ENCODE measurements around the gene LSM4. TPM values are rescaled to one million over a fixed set of nuclear protein-coding genes. Genes with fewer than 3 reads are reported as not detected.

The LSM4 gene
- total RNA-seq, 6 experiments from 2014 or later: 37.6 to 139 (median 47.3) TPM

DNA sequence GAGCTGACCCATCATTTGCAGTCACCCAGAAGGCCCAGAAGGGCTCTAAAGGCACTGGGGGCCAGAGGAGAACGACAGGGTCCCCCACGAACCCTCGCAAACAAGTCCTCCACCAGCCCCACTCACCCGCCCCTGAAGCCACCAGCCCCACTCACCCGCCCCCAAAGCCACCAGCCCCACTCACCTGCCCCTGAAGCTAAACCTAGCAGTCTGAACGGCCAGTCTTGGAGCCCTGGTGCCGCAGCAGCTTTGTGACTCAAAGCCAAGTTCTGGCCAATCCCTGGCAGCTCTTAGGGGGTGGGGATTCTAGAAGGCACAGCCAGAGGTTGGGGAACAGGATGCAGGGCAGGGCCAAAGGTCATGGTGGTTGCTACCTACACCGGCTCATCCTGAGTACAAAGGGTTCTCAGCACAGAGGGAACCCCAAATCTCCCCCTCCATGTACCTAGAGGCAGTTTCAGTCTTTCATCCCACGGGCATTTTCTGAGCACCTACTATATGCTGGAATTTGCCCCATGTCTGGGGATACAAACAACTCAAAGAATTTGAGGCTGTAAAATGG lies 48.6 kb downstream of the LSM4 start, which contains the start of gene IQCN:
Gene IQCN, minus strand, starts transcription at position 234 of the 562 bp plus-strand sequence. CDS start 4,974 bp downstream, outside the sequence.
- H3K4me3 ChIP-seq: peak within 1 kb of the TSS in 2 of 3 donors; percentile 2 to 10
- WGBS (ENCODE audit: insufficient coverage, low coverage, low lambda C conversion rate, missing lambda C conversion rate): 55% methylated on average over 6 of the region's 9 CpGs
- peak; percentile 41 for TF ChIP-seq POLR2A (IDR thresholded peaks at IDR 0.05)
- TF ChIP-seq, protein P1, sequence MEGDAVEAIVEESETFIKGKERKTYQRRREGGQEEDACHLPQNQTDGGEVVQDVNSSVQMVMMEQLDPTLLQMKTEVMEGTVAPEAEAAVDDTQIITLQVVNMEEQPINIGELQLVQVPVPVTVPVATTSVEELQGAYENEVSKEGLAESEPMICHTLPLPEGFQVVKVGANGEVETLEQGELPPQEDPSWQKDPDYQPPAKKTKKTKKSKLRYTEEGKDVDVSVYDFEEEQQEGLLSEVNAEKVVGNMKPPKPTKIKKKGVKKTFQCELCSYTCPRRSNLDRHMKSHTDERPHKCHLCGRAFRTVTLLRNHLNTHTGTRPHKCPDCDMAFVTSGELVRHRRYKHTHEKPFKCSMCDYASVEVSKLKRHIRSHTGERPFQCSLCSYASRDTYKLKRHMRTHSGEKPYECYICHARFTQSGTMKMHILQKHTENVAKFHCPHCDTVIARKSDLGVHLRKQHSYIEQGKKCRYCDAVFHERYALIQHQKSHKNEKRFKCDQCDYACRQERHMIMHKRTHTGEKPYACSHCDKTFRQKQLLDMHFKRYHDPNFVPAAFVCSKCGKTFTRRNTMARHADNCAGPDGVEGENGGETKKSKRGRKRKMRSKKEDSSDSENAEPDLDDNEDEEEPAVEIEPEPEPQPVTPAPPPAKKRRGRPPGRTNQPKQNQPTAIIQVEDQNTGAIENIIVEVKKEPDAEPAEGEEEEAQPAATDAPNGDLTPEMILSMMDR (IDR thresholded peaks at IDR 0.05): no peak

DNA sequence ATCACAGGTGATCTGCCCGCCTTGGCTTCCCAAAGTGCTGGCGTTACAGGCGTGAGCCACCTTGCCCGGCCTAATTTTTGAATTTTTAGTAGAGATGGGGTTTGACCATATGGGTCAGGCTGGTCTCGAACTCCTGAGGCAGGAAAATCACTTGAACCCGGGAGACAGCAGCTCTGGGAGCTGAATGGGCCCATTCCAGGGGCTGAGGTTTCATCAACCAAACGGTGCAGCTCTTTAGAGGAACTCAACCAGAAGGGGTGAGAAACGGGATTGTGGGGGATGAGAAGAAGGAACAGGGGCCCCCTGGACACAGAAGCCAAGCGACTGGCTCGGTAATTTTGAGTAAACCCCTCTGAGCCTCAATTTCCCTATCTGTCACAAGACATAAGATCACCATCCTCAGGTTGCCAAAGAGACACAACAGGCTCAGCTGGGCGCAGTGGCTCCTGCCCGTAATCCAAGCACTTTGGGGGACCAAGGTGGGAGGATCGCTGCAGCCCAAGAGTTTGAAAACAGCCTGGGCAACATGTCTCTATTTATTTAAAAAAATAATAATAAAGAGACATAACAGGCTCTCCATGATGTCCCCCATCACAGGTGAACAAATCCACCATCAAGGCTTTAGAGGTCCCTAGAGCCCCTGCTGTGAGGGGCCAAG lies 49.2 kb downstream of the LSM4 start:
- no peak for DNase-seq
- no peaks in the 10 kb centered on the region for H3K9me3 ChIP-seq
- intact Hi-C loops (cut with DNase I): loop anchor here in 1 of 2 donors (10.0 kb wide), 1 partner anchor 141 kb away; the partner anchor contains the start of gene SSBP4
- H3K4me1 ChIP-seq: peaks cover 0 to 48% (median 20%) of the 10 kb centered on the region in 4 donors
- peak overlapping the region in 2 of 3 donors; percentile 82 to 91 for H3K27ac ChIP-seq
- H3K4me3 ChIP-seq: no peak overlapping the region
- WGBS (ENCODE audit: insufficient coverage, low coverage, low lambda C conversion rate, missing lambda C conversion rate): 90% methylated on average over 9 of the region's 13 CpGs
- no peaks in the 10 kb centered on the region for H3K27me3 ChIP-seq
- no peak for TF ChIP-seq POLR2A (IDR thresholded peaks at IDR 0.05)
- TF ChIP-seq, protein P1 (IDR thresholded peaks at IDR 0.05): no peak
- peaks cover 0 to 4% (median 0%) of the 10 kb centered on the region in 4 donors for H3K36me3 ChIP-seq
- no peak for ATAC-seq

More for the DNA sequence above, 48.6 kb downstream of the LSM4 start, which contains the start of gene IQCN:
- peaks cover 0 to 53% (median 23%) of the 10 kb centered on the region in 4 donors for H3K4me1 ChIP-seq
- ATAC-seq (peak; percentile 58 to 84 (median 76)), DNase-seq (peak; percentile 79 to 94 (median 90))
- peak within 1 kb of the TSS; percentile 70 to 91 (median 82) for H3K27ac ChIP-seq
- no peaks in the 10 kb centered on the region for H3K27me3 ChIP-seq
- H3K36me3 ChIP-seq: peaks cover 0 to 8% (median 0%) of the 10 kb centered on the region in 4 donors
- H3K9me3 ChIP-seq: no peaks in the 10 kb centered on the region
- intact Hi-C loops (cut with DNase I): loop anchor here in 1 of 2 donors (10.0 kb wide), 1 partner anchor 141 kb away; the partner anchor contains the start of gene SSBP4

GRCh38 chr19:18271433-18271841 lies 51.4 kb downstream of the LSM4 start:
- WGBS (ENCODE audit: insufficient coverage, low coverage, low lambda C conversion rate, missing lambda C conversion rate): 76% methylated on average over 5 of the region's 6 CpGs
- peaks cover 0 to 10% (median 0%) of the 10 kb centered on the region in 4 donors for H3K36me3 ChIP-seq
- TF ChIP-seq, protein P1 (IDR thresholded peaks at IDR 0.05): no peak
- no peak for TF ChIP-seq POLR2A (IDR thresholded peaks at IDR 0.05)
- no peak overlapping the region for H3K27ac ChIP-seq
- intact Hi-C loops (cut with DNase I): loop anchor here in 1 of 2 donors (10.0 kb wide), 1 partner anchor 143 kb away; the partner anchor contains the start of gene SSBP4
- H3K4me3 ChIP-seq: no peak overlapping the region
- H3K27me3 ChIP-seq: no peaks in the 10 kb centered on the region
- DNase-seq: no peak
- H3K9me3 ChIP-seq: no peaks in the 10 kb centered on the region
- H3K4me1 ChIP-seq: peaks cover 0 to 27% (median 11%) of the 10 kb centered on the region in 4 donors
- no peak for ATAC-seq

DNA sequence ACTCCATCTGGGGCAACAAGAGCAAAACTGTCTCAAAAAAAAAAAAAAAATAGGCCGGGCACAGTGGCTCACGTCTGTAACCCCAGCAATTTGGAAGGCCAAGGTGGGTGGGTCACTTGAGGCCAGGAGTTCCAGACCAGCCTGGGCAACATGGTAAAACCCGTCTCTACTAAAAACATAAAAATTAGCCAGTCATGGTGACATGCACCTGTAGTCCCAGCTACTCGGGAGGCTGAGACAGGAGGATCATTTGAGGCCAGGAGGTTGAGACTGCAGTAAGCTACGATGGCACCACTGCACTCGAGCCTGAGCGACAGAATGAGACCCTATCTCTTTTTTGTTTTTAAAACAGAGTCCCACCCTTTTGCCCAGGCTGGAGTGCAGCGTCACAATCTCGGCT lies 52.5 kb downstream of the LSM4 start:
- Histone ChIP-seq H3K36me3 (peaks cover 0 to 12% (median 0%) of the 10 kb centered on the region in 4 donors), H3K27me3 (no peaks in the 10 kb centered on the region), H3K4me3 (no peak overlapping the region), H3K27ac (no peak overlapping the region), H3K4me1 (peaks cover 0 to 17% (median 6%) of the 10 kb centered on the region in 4 donors), H3K9me3 (no peaks in the 10 kb centered on the region)
- DNase-seq: no peak
- ATAC-seq: no peak
- intact Hi-C loops (cut with DNase I): loop anchor here in 1 of 2 donors (10.0 kb wide), 1 partner anchor 144 kb away; the partner anchor contains the start of gene SSBP4
- no peak for TF ChIP-seq POLR2A (IDR thresholded peaks at IDR 0.05)
- TF ChIP-seq, protein P1 (IDR thresholded peaks at IDR 0.05): no peak
- WGBS (ENCODE audit: insufficient coverage, low coverage, low lambda C conversion rate, missing lambda C conversion rate): 72% methylated on average over 4 of the region's 9 CpGs

All from right lobe of liver (tissue), 6 donors.